ENCODE data around the gene CRYZL1.

DNA sequence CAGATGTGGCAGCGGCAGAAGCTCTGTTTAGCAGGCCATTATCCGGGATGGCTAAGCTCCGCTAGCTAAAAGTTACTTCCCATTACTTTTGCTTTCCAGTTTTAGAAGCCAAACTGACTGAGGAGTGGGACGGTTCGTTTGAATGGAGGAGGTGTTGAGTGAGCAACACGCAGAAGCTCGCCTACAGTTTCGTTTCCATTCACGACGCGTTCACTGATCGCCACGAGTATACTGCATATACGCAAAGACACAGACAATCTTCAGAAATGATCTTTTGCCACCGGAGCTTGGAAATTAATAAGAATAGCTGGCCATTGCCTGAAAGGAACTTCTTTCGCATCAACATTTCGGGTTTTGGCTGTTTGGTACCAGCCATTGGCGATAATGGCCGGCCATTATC lies 84.1 kb downstream of the CRYZL1 start:
- TF ChIP-seq POLR2A (IDR thresholded peaks at IDR 0.05) = no peak
- TF ChIP-seq, protein P1, sequence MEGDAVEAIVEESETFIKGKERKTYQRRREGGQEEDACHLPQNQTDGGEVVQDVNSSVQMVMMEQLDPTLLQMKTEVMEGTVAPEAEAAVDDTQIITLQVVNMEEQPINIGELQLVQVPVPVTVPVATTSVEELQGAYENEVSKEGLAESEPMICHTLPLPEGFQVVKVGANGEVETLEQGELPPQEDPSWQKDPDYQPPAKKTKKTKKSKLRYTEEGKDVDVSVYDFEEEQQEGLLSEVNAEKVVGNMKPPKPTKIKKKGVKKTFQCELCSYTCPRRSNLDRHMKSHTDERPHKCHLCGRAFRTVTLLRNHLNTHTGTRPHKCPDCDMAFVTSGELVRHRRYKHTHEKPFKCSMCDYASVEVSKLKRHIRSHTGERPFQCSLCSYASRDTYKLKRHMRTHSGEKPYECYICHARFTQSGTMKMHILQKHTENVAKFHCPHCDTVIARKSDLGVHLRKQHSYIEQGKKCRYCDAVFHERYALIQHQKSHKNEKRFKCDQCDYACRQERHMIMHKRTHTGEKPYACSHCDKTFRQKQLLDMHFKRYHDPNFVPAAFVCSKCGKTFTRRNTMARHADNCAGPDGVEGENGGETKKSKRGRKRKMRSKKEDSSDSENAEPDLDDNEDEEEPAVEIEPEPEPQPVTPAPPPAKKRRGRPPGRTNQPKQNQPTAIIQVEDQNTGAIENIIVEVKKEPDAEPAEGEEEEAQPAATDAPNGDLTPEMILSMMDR (IDR thresholded peaks at IDR 0.05 in 4 of 5, conservative IDR thresholded peaks at IDR 0.05 in 1 of 5) = no peak
